ENCODE data around the gene ANGPTL4.
A peak's percentile ranks its signal among the peaks of the same experiment; 100 is the strongest.

The ANGPTL4 gene

DNA sequence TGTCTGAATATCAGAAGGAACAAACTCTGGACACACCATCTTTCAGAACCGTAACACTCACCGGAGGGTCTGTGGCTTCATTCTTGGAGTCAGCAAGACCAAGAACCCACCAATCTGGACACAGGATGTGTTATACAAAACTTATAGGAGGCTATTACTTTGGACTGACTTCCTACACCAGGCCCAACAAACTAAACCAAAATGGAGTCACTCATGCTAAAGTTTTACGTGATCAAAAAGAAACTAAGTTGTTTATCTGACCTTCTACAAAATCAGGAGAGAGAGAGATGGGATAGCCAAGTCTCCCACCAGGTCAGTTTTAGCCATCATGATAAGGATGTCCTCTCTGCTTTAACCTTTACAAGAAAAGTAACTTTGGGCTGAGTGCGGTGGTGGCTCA is 23.0 kb downstream of the ANGPTL4 start:
- peak; percentile 7 for DNase-seq (ENCODE audit: low read depth)
- TF ChIP-seq, protein P1, sequence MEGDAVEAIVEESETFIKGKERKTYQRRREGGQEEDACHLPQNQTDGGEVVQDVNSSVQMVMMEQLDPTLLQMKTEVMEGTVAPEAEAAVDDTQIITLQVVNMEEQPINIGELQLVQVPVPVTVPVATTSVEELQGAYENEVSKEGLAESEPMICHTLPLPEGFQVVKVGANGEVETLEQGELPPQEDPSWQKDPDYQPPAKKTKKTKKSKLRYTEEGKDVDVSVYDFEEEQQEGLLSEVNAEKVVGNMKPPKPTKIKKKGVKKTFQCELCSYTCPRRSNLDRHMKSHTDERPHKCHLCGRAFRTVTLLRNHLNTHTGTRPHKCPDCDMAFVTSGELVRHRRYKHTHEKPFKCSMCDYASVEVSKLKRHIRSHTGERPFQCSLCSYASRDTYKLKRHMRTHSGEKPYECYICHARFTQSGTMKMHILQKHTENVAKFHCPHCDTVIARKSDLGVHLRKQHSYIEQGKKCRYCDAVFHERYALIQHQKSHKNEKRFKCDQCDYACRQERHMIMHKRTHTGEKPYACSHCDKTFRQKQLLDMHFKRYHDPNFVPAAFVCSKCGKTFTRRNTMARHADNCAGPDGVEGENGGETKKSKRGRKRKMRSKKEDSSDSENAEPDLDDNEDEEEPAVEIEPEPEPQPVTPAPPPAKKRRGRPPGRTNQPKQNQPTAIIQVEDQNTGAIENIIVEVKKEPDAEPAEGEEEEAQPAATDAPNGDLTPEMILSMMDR (IDR thresholded peaks at IDR 0.05; ENCODE audit: low read depth, low read length) = no peak
- TF ChIP-seq MYC (IDR thresholded peaks at IDR 0.05; ENCODE audit: low read depth, low read length) (no peak), POLR2A (IDR thresholded peaks at IDR 0.05; ENCODE audit: extremely low read depth, insufficient read length) (no peak)
- TF ChIP-seq, protein P2, sequence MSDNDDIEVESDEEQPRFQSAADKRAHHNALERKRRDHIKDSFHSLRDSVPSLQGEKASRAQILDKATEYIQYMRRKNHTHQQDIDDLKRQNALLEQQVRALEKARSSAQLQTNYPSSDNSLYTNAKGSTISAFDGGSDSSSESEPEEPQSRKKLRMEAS (IDR thresholded peaks at IDR 0.05; ENCODE audit: low read depth, low read length) = no peak
- H3K4me3 ChIP-seq (ENCODE audit: low read depth, low read length) = no peak overlapping the region

DNA sequence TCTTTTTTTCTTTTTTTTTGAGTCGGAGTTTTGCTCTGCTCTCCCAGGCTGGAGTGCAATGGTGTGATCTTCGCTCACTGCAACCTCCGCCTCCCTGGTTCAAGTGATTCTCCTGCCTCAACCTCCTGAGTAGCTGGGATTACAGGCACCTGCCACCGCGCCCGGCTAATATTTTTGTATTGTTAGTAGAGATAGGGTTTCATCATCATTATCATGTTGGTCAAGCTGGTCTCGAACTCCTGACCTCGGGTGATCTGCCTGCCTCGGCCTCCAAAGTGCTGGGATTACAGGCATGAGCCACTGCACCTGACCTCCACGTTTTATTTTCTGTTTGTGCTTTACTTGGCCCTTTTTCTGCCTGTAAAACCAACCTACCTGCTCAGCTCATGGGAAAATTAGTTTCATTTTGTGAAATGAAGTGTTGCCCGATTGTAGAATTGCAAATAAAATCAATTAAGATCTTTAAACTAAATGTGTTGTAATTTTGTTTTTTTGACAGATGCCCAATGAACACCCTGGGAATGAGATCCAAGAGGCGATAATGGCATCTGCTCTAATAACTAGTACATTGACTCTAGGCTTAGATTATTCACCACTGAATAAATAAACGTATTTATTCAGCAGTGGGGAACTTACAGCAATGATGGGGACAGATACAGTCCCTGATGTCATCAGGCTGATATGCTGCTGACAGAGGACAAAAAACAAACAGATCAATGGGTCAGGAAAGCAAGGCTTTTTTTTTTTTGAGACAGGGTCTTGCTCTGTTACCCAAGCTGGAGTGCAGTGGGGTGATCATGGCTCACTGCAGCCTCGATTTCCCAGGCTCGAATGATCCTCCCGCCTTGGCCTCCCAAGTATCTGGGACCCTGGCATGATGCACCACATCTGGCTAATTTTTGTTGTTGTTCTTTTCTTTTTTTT is 24.0 kb downstream of the ANGPTL4 start:
- no peak for TF ChIP-seq MYC (IDR thresholded peaks at IDR 0.05; ENCODE audit: low read depth, low read length)
- TF ChIP-seq, protein P1 (IDR thresholded peaks at IDR 0.05; ENCODE audit: low read depth, low read length) = no peak
- TF ChIP-seq, protein P2 (IDR thresholded peaks at IDR 0.05; ENCODE audit: low read depth, low read length) = no peak
- no peak overlapping the region for H3K4me3 ChIP-seq (ENCODE audit: low read depth, low read length)
- peak; percentile 15 for DNase-seq (ENCODE audit: low read depth)

DNA sequence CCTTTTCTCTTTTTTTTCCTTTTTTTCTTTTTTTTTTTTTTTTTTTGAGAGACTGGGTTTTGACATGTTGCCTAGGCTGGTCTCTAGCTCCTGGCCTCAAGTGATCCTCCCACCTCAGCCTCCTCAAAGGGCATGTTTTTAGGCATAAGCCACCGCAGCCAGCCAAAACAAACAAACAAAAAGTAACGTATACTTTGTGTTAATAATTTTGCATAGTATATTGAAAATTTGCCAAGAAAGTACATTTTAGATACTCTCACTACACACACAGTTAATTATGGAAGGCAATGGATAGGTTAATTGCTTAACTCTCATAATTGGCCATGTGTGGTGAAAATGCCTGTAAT is 24.6 kb downstream of the ANGPTL4 start:
- no peak overlapping the region for H3K4me3 ChIP-seq (ENCODE audit: low read depth, low read length)
- TF ChIP-seq MYC (IDR thresholded peaks at IDR 0.05; ENCODE audit: low read depth, low read length) (no peak), POLR2A (IDR thresholded peaks at IDR 0.05; ENCODE audit: extremely low read depth, insufficient read length) (no peak)
- TF ChIP-seq, protein P2 (IDR thresholded peaks at IDR 0.05; ENCODE audit: low read depth, low read length) = no peak
- TF ChIP-seq, protein P1 (IDR thresholded peaks at IDR 0.05; ENCODE audit: low read depth, low read length) = no peak
- peak; percentile 7 for DNase-seq (ENCODE audit: low read depth)

- no peak for DNase-seq (ENCODE audit: low read depth)
- H3K4me3 ChIP-seq (ENCODE audit: low read depth, low read length) = peak within 1 kb of the TSS; percentile 70
- TF ChIP-seq MYC (IDR thresholded peaks at IDR 0.05; ENCODE audit: low read depth, low read length) (peak; percentile 90), POLR2A (IDR thresholded peaks at IDR 0.05; ENCODE audit: extremely low read depth, insufficient read length) (peak; percentile 82)
- TF ChIP-seq, protein P1 (IDR thresholded peaks at IDR 0.05; ENCODE audit: low read depth, low read length) = no peak
- TF ChIP-seq, protein P2 (IDR thresholded peaks at IDR 0.05; ENCODE audit: low read depth, low read length) = peak; percentile 75
Observed at GRCh38 chr19:8389891-8390616, 26.1 kb downstream of the ANGPTL4 start, which contains the start of gene RAB11B. TSS of gene RAB11B (plus strand) at chr19:8390360. CDS start at chr19:8390417, 57 bp downstream.

DNA sequence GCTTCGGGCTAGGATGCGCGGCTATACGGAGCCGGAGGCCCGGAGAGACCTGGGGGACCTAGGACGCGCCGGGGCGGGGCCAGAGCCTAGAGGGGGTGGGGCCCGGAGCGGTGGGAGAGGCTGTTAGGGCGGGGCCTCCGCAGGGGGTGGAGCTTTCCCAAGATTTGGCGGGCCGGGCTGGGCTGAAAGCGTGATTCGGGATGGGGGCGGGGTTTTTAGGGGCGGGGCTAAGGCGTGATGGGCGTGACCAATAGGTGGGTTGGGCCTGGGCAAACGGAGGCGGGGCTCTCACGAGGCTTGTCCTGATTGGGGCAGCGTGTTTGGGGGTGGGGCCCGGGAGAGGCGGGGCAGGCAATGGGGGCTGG is 26.6 kb downstream of the ANGPTL4 start:
- TF ChIP-seq MYC (IDR thresholded peaks at IDR 0.05; ENCODE audit: low read depth, low read length) (peak; percentile 57), POLR2A (IDR thresholded peaks at IDR 0.05; ENCODE audit: extremely low read depth, insufficient read length) (peak; percentile 74)
- TF ChIP-seq, protein P1 (IDR thresholded peaks at IDR 0.05; ENCODE audit: low read depth, low read length) = no peak
- TF ChIP-seq, protein P2 (IDR thresholded peaks at IDR 0.05; ENCODE audit: low read depth, low read length) = peak; percentile 81
- H3K4me3 ChIP-seq (ENCODE audit: low read depth, low read length) = peak overlapping the region; percentile 70
- peak; percentile 98 for DNase-seq (ENCODE audit: low read depth)
